GM23338 (cell line): ENCODE measurements around the gene BAMBI. TPM values are rescaled to one million over a fixed set of nuclear protein-coding genes. Genes with fewer than 3 reads are reported as not detected.
"Not testable (repeated sequence)": the region's sequence is repeated elsewhere in the genome, so short reads cannot be mapped to it uniquely, and the experiment has no call there.

Experiments
- ATAC-seq: fragments of 200-7000 bp; cut with Tn5 transposase; 3 replicates; pipeline ENCODE4 v1.9.1; 2020
- DNase-seq: peaks from one replicate; pipeline ENCODE4 v3.0.0-alpha.2; 2015; ENCODE audit warnings: low spot score
- H2AFZ ChIP-seq: fragments of 200-600 bp; sonication (generic); 2 replicates; pipeline ENCODE4 v1.8.0; 2016; ENCODE audit warnings: antibody characterized with exemption, mild to moderate bottlenecking, moderate library complexity
- H3F3A ChIP-seq: fragments of 200-600 bp; sonication (generic); replicated peaks from 2 replicates; pipeline ENCODE4 v1.8.0; 2017; ENCODE audit warnings: antibody characterized with exemption, mixed run types, low read depth
- H3K27ac ChIP-seq: fragments of 200-600 bp; sonication (generic); 2 replicates; pipeline ENCODE4 v1.6.1; 2016; ENCODE audit warnings: low read depth
- H3K27me3 ChIP-seq: fragments of 200-600 bp; sonication (generic); 2 replicates; pipeline ENCODE4 v1.8.0; 2016; ENCODE audit warnings: mild to moderate bottlenecking, mixed run types, moderate library complexity; ENCODE audit not compliant: insufficient read depth
- H3K36me3 ChIP-seq: fragments of 200-600 bp; sonication (generic); 2 replicates; pipeline ENCODE4 v1.8.0; 2016; ENCODE audit warnings: mild to moderate bottlenecking; ENCODE audit not compliant: insufficient read depth
- H3K4me1 ChIP-seq: fragments of 200-600 bp; sonication (generic); 2 replicates; pipeline ENCODE4 v1.8.0; 2016; ENCODE audit warnings: mild to moderate bottlenecking, moderate library complexity; ENCODE audit not compliant: insufficient read depth
- H3K4me2 ChIP-seq: fragments of 200-600 bp; sonication (generic); 2 replicates; pipeline ENCODE4 v1.7.1; 2017; ENCODE audit warnings: mixed run types
- H3K4me3 ChIP-seq: fragments of 200-600 bp; sonication (generic); 2 replicates; pipeline ENCODE4 v1.6.1; 2016; ENCODE audit warnings: mixed run types
- H3K79me2 ChIP-seq: fragments of 200-600 bp; sonication (generic); replicated peaks from 2 replicates; pipeline ENCODE4 v1.8.0; 2017; ENCODE audit warnings: mild to moderate bottlenecking; ENCODE audit not compliant: insufficient read depth
- H3K9me2 ChIP-seq: fragments of 200-600 bp; sonication (generic); 2 replicates; pipeline ENCODE4 v1.8.0; 2017; ENCODE audit not compliant: insufficient read depth
- H4K20me1 ChIP-seq: fragments of 200-600 bp; sonication (generic); replicated peaks from 2 replicates; pipeline ENCODE4 v1.8.0; 2017; ENCODE audit warnings: mild to moderate bottlenecking; ENCODE audit not compliant: insufficient read depth
- H3K27ac Mint-ChIP-seq: 2 replicates; pipeline ENCODE4 v1.8.0; 2020; ENCODE audit warnings: inconsistent platforms, mild to moderate bottlenecking, moderate library complexity, mixed read lengths
- H3K27me3 Mint-ChIP-seq: 3 replicates; pipeline ENCODE4 v1.8.0; 2022; ENCODE audit warnings: low read depth, mild to moderate bottlenecking, moderate library complexity, mixed read lengths, inconsistent platforms; ENCODE audit not compliant: insufficient read depth, poor library complexity
- H3K36me3 Mint-ChIP-seq: 3 replicates; pipeline ENCODE4 v1.8.0; 2021; ENCODE audit warnings: low read depth, mild to moderate bottlenecking, inconsistent platforms, moderate library complexity, mixed read lengths
- H3K4me1 Mint-ChIP-seq: 3 replicates; pipeline ENCODE4 v1.8.0; 2020; ENCODE audit warnings: mild to moderate bottlenecking, inconsistent platforms, mixed read lengths
- H3K4me3 Mint-ChIP-seq: 3 replicates; pipeline ENCODE4 v1.8.0; 2021; ENCODE audit warnings: moderate library complexity, mild to moderate bottlenecking, inconsistent platforms, mixed read lengths
- H3K9me3 Mint-ChIP-seq: 3 replicates; pipeline ENCODE4 v1.8.0; 2020; ENCODE audit warnings: moderate library complexity, mild to moderate bottlenecking, inconsistent platforms, mixed read lengths
- EZH2 ChIP-seq: fragments of 200-600 bp; sonication (generic); IDR thresholded peaks from one replicate; pipeline ENCODE4 v1.8.0; 2017; ENCODE audit warnings: antibody characterized with exemption, mild to moderate bottlenecking, low read depth; ENCODE audit not compliant: unreplicated experiment
- EZH2phosphoT487 ChIP-seq: fragments of 200-600 bp; sonication (generic); IDR thresholded peaks from one replicate; pipeline ENCODE4 v1.8.1; 2018; ENCODE audit warnings: antibody characterized with exemption; ENCODE audit not compliant: unreplicated experiment
- NANOG ChIP-seq: IDR thresholded peaks from 2 replicates; pipeline ENCODE4 v1.6.1; 2016; ENCODE audit warnings: antibody characterized with exemption, borderline replicate concordance
- polyA plus RNA-seq: library from polyadenylated mRNA; unstranded; fragments of >200 nt; fragmentation: Nextera tagmentation; extraction: Ambion mirVana; gene quantifications from 2 replicates; pipeline ENCODE4 v1.2.1, GENCODE V29; 2016
- total RNA-seq: library from RNA; depleted of rRNA; stranded (reverse); fragments of >200 nt; shearing (Covaris generic); gene quantifications from 2 replicates; pipeline ENCODE4 v1.2.3, GENCODE V29; 2014
- TF ChIP-seq, protein P1 (sequence below): fragments of 250-450 bp; sonication (Bioruptor Pico); IDR thresholded peaks from 2 replicates; pipeline ENCODE4 v1.5.0; 2020; ENCODE audit warnings: mild to moderate bottlenecking, moderate library complexity
- TF ChIP-seq, protein P2 (sequence below), 2 experiments: fragments of 200-600 bp in 1 of 2; sonication (generic) in 1 of 2; conservative IDR thresholded peaks; 2 replicates each; pipeline versions ENCODE4 v1.5.1 to v1.6.1; 2016 to 2017; ENCODE audit warnings: antibody characterized with exemption in 2 of 2, low read depth in 2 of 2, mild to moderate bottlenecking in 2 of 2, moderate library complexity in 1 of 2

The BAMBI gene
- total and polyA plus RNA-seq, 2 experiments from 2014 or later: 20.1 to 37.5 TPM

DNA sequence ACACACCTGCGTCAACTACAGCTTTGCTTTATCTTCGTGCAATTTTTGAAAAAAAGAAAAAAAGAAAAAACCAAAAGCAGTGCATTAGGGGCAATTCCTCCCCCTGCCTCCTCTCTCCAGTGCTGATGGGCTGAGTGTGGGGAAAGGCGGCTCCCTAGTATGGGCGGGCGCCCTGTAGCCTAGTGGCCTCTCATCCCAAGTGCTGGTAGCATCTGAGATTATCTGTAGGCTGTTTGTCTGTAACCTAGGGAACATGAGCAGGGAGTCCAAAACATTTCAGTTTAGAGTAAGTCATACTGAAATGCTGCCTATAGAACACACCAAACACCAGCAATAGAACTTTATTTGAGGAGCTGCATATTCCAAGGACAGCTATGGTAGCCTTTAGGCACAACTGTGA, 24.6 kb upstream of the BAMBI start (continued):
- TF ChIP-seq, protein P1, sequence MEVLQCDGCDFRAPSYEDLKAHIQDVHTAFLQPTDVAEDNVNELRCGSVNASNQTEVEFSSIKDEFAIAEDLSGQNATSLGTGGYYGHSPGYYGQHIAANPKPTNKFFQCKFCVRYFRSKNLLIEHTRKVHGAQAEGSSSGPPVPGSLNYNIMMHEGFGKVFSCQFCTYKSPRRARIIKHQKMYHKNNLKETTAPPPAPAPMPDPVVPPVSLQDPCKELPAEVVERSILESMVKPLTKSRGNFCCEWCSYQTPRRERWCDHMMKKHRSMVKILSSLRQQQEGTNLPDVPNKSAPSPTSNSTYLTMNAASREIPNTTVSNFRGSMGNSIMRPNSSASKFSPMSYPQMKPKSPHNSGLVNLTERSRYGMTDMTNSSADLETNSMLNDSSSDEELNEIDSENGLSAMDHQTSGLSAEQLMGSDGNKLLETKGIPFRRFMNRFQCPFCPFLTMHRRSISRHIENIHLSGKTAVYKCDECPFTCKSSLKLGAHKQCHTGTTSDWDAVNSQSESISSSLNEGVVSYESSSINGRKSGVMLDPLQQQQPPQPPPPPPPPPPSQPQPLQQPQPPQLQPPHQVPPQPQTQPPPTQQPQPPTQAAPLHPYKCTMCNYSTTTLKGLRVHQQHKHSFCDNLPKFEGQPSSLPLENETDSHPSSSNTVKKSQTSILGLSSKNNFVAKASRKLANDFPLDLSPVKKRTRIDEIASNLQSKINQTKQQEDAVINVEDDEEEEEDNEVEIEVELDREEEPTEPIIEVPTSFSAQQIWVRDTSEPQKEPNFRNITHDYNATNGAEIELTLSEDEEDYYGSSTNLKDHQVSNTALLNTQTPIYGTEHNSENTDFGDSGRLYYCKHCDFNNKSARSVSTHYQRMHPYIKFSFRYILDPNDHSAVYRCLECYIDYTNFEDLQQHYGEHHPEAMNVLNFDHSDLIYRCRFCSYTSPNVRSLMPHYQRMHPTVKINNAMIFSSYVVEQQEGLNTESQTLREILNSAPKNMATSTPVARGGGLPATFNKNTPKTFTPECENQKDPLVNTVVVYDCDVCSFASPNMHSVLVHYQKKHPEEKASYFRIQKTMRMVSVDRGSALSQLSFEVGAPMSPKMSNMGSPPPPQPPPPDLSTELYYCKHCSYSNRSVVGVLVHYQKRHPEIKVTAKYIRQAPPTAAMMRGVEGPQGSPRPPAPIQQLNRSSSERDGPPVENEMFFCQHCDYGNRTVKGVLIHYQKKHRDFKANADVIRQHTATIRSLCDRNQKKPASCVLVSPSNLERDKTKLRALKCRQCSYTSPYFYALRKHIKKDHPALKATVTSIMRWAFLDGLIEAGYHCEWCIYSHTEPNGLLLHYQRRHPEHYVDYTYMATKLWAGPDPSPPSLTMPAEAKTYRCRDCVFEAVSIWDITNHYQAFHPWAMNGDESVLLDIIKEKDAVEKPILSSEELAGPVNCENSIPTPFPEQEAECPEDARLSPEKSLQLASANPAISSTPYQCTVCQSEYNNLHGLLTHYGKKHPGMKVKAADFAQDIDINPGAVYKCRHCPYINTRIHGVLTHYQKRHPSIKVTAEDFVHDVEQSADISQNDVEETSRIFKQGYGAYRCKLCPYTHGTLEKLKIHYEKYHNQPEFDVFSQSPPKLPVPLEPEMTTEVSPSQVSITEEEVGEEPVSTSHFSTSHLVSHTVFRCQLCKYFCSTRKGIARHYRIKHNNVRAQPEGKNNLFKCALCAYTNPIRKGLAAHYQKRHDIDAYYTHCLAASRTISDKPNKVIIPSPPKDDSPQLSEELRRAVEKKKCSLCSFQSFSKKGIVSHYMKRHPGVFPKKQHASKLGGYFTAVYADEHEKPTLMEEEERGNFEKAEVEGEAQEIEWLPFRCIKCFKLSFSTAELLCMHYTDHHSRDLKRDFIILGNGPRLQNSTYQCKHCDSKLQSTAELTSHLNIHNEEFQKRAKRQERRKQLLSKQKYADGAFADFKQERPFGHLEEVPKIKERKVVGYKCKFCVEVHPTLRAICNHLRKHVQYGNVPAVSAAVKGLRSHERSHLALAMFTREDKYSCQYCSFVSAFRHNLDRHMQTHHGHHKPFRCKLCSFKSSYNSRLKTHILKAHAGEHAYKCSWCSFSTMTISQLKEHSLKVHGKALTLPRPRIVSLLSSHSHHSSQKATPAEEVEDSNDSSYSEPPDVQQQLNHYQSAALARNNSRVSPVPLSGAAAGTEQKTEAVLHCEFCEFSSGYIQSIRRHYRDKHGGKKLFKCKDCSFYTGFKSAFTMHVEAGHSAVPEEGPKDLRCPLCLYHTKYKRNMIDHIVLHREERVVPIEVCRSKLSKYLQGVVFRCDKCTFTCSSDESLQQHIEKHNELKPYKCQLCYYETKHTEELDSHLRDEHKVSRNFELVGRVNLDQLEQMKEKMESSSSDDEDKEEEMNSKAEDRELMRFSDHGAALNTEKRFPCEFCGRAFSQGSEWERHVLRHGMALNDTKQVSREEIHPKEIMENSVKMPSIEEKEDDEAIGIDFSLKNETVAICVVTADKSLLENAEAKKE (CRISPR knock-in tag): no peak
- TF ChIP-seq EZH2: no peak

DNA sequence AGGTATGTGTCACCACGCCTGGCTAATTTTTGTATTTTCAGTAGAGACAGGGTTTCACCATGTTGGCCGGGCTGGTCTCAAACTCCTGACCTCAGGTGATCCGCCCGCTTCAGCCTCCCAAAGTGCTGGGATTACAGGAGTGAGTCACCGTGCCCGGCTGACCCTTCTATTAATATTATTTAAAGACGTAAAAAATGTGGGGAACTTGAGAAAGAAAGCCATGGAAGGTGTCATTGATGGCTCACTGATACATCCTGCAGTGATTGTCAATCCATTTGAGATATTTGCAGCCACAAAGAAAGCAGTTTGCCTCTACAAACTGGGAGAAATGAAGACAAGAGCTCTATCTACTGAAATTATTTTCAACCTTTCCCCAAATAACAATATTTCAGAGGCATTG, 18.5 kb upstream of the BAMBI start:
- H3K9me2 ChIP-seq, ATAC-seq, H3K4me3 ChIP-seq, H3K4me1 Mint-ChIP-seq, H3K4me3 Mint-ChIP-seq, H3K4me2 ChIP-seq, DNase-seq, H3K36me3 ChIP-seq, H3F3A ChIP-seq, H2AFZ ChIP-seq, H3K27me3 Mint-ChIP-seq, H3K36me3 Mint-ChIP-seq, H3K27ac Mint-ChIP-seq, H3K27ac ChIP-seq, H3K79me2 ChIP-seq, H3K9me3 Mint-ChIP-seq, H3K27me3 ChIP-seq, H3K4me1 ChIP-seq, H4K20me1 ChIP-seq: not testable (repeated sequence)

DNA sequence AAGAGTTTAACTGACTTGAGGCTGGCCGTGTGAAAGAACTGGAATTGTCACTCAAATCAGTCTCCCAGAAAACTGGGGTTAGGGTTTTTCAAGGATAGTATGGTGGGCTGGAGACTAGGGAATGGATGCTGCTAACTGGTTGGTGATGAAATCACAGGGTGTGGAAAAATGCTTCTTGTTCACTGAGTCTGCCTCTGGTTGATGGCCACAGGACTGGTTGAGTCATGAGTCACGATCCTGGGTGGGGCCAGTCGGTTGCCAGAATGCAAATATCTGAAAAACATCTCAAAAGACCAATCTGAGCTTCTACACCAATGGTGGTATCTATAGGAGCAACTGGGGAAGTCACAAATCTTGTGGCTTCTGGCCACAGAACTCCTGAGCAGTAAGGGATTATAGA, 16.3 kb upstream of the BAMBI start:
- no peak for ATAC-seq
- Histone ChIP-seq H3K27me3 (no peaks in the 10 kb centered on the region), H2AFZ (no peak overlapping the region), H4K20me1 (no peaks in the 10 kb centered on the region), H3K79me2 (no peaks in the 10 kb centered on the region), H3K4me1 (no peaks in the 10 kb centered on the region), H3K27ac (no peak overlapping the region), H3K4me3 (no peak overlapping the region), H3K9me2 (peaks cover 3% of the 10 kb centered on the region; the same call in 1 of the 2 replicates), H3F3A (no peaks in the 10 kb centered on the region), H3K36me3 (no peaks in the 10 kb centered on the region), H3K4me2 (no peak overlapping the region)
- H3K4me3 Mint-ChIP-seq: no peak overlapping the region
- H3K9me3 Mint-ChIP-seq: no peaks in the 10 kb centered on the region
- no peaks in the 10 kb centered on the region; the same call in 2 of the 3 replicates for H3K4me1 Mint-ChIP-seq
- H3K27ac Mint-ChIP-seq: no peak overlapping the region
- no peaks in the 10 kb centered on the region for H3K36me3 Mint-ChIP-seq
- no peaks in the 10 kb centered on the region for H3K27me3 Mint-ChIP-seq
- DNase-seq: no peak
- no peak for TF ChIP-seq EZH2
- TF ChIP-seq EZH2phosphoT487: no peak
- TF ChIP-seq, protein P2, sequence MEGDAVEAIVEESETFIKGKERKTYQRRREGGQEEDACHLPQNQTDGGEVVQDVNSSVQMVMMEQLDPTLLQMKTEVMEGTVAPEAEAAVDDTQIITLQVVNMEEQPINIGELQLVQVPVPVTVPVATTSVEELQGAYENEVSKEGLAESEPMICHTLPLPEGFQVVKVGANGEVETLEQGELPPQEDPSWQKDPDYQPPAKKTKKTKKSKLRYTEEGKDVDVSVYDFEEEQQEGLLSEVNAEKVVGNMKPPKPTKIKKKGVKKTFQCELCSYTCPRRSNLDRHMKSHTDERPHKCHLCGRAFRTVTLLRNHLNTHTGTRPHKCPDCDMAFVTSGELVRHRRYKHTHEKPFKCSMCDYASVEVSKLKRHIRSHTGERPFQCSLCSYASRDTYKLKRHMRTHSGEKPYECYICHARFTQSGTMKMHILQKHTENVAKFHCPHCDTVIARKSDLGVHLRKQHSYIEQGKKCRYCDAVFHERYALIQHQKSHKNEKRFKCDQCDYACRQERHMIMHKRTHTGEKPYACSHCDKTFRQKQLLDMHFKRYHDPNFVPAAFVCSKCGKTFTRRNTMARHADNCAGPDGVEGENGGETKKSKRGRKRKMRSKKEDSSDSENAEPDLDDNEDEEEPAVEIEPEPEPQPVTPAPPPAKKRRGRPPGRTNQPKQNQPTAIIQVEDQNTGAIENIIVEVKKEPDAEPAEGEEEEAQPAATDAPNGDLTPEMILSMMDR (conservative IDR thresholded peaks at IDR 0.05; ENCODE audit: low read depth in 2 of 2): no peak
- no peak for TF ChIP-seq NANOG
